OCI-LY7 (cell line): Measurements from ENCODE around the gene SYT7.

Source experiments
- EZH2phosphoT487 ChIP-seq: fragments of 200-600 bp; sonication (generic); IDR thresholded peaks from 2 replicates; pipeline ENCODE4 v1.6.1; 2018; ENCODE audit warnings: low read depth, borderline replicate concordance, mild to moderate bottlenecking, mixed run types, antibody characterized with exemption, low read length, moderate library complexity, mixed read lengths
- TF ChIP-seq, protein P1 (sequence below): fragments of 200-600 bp; sonication (generic); conservative IDR thresholded peaks from 2 replicates; pipeline ENCODE4 v1.5.1; 2014; ENCODE audit warnings: mild to moderate bottlenecking, antibody characterized with exemption, low read length, moderate library complexity, mixed read lengths

DNA sequence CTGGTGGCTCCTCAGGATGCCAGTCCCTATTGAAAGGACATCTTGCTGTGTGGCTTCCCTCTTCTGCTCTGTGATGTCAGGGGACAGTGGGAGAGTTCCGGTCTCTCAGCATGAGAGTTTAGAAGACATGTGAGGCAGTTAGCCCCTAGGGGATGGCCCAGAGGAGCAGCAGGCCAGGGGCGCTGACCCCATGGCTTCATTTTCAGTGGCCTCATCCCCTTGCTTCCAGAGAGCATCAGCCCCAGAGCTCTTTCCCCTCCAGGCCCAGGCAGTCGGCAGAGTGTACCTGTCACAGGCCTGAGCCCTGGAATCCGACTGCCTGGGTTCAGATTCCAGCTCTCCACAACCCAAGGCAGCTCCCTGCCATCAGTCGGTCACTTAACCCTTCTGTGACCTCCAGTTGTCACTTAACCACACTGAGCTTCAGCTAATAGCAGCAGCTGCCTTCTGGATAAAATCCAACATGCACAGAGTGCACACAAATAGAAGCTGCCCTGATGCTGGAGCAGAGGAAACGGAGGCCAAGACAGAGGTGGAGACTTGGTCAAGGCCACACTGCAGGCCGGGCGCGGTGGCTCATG lies 86.4 kb downstream of the SYT7 start:
- TF ChIP-seq, protein P1, sequence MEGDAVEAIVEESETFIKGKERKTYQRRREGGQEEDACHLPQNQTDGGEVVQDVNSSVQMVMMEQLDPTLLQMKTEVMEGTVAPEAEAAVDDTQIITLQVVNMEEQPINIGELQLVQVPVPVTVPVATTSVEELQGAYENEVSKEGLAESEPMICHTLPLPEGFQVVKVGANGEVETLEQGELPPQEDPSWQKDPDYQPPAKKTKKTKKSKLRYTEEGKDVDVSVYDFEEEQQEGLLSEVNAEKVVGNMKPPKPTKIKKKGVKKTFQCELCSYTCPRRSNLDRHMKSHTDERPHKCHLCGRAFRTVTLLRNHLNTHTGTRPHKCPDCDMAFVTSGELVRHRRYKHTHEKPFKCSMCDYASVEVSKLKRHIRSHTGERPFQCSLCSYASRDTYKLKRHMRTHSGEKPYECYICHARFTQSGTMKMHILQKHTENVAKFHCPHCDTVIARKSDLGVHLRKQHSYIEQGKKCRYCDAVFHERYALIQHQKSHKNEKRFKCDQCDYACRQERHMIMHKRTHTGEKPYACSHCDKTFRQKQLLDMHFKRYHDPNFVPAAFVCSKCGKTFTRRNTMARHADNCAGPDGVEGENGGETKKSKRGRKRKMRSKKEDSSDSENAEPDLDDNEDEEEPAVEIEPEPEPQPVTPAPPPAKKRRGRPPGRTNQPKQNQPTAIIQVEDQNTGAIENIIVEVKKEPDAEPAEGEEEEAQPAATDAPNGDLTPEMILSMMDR: no peak
- TF ChIP-seq EZH2phosphoT487: no peak
